Daoy (cell line): ENCODE results near the gene WDR33. TPM values are rescaled to one million over a fixed set of nuclear protein-coding genes. Genes with fewer than 3 reads are reported as not detected.

Experiments
- DNase-seq: peaks from one replicate; pipeline ENCODE4 v3.0.0-alpha.2; 2015; ENCODE audit warnings: low read depth
- total RNA-seq: library from RNA; depleted of rRNA; stranded (reverse); fragments of >200 nt; shearing (Covaris generic); gene quantifications from 2 replicates; pipeline ENCODE4 v1.2.3, GENCODE V29; 2014

The WDR33 gene
- total RNA-seq, 1 experiment from 2014 or later, result 21.9 TPM

- no peak for DNase-seq
Observed at GRCh38 chr2:127763776-127764175, 47.2 kb downstream of the WDR33 start.

- no peak for DNase-seq
Observed at GRCh38 chr2:127762846-127763245, 48.1 kb downstream of the WDR33 start.

GRCh38 chr2:127762441-127762840 is 48.5 kb downstream of the WDR33 start:
- no peak for DNase-seq

- no peak for DNase-seq
Observed at GRCh38 chr2:127759931-127760330, 51.0 kb downstream of the WDR33 start.

- no peak for DNase-seq
Observed at GRCh38 chr2:127754186-127754585, 56.8 kb downstream of the WDR33 start.

- DNase-seq, result no peak
Observed at GRCh38 chr2:127753374-127753773, 57.6 kb downstream of the WDR33 start.

GRCh38 chr2:127749537-127749936 is 61.4 kb downstream of the WDR33 start:
- DNase-seq, result peak; percentile 8

- no peak for DNase-seq
Observed at GRCh38 chr2:127747621-127748020, 63.4 kb downstream of the WDR33 start.

- DNase-seq, result no peak
Observed at GRCh38 chr2:127743477-127744026, 67.4 kb downstream of the WDR33 start.

GRCh38 chr2:127740665-127741288 is 70.2 kb downstream of the WDR33 start:
- no peak for DNase-seq

- DNase-seq, result no peak
Observed at GRCh38 chr2:127739800-127740199, 71.2 kb downstream of the WDR33 start.

GRCh38 chr2:127737892-127738291 is 73.1 kb downstream of the WDR33 start:
- DNase-seq, result no peak

GRCh38 chr2:127735537-127736399 is 75.2 kb downstream of the WDR33 start:
- no peak for DNase-seq

GRCh38 chr2:127735044-127735443 is 75.9 kb downstream of the WDR33 start:
- DNase-seq, result no peak

- DNase-seq, result no peak
Observed at GRCh38 chr2:127733816-127734537, 77.0 kb downstream of the WDR33 start.

GRCh38 chr2:127733113-127733815 is 77.7 kb downstream of the WDR33 start:
- DNase-seq, result no peak

GRCh38 chr2:127726158-127726880 is 84.7 kb downstream of the WDR33 start:
- no peak for DNase-seq

GRCh38 chr2:127722807-127723206 is 88.2 kb downstream of the WDR33 start:
- DNase-seq, result no peak

- no peak for DNase-seq
Observed at GRCh38 chr2:127721978-127722355, 89.0 kb downstream of the WDR33 start.

- DNase-seq, result peak; percentile 66
Observed at GRCh38 chr2:127721311-127721977, 89.5 kb downstream of the WDR33 start.
